Natural killer cell (primary cell): Measurements from ENCODE around the gene VWA2. TPM values are rescaled to one million over a fixed set of nuclear protein-coding genes. Genes with fewer than 3 reads are reported as not detected.

Source experiments
- ATAC-seq, 3 donors: fragments of 150-1000 bp in 2 of 3; fragments of 200-7000 bp in 1 of 3; cut with Tn5 transposase; 1 replicate in 1 of 3; 2 replicates in 2 of 3; pipeline ENCODE4 v1.10.0; 2021; ENCODE audit warnings: mild to moderate bottlenecking in 2 of 3, moderate library complexity in 2 of 3
- DNase-seq, 2 donors: peaks; one replicate each; pipeline versions ENCODE4 v3.0.0 to v3.0.0-alpha.2; 2013 to 2021; ENCODE audit warnings: mixed read lengths in 1 of 2
- H3K27ac ChIP-seq: one replicate; pipeline ENCODE4 v1.5.1; 2013; ENCODE audit warnings: mild to moderate bottlenecking, low read length
- H3K27me3 ChIP-seq: one replicate; pipeline ENCODE4 v1.6.1; 2013; ENCODE audit warnings: low read length; ENCODE audit not compliant: control insufficient read depth, insufficient read depth
- H3K36me3 ChIP-seq: one replicate; pipeline ENCODE4 v1.6.1; 2013; ENCODE audit warnings: low read length; ENCODE audit not compliant: control insufficient read depth, insufficient read depth
- H3K4me1 ChIP-seq: one replicate; pipeline ENCODE4 v1.6.1; 2013; ENCODE audit warnings: low read length; ENCODE audit not compliant: control insufficient read depth, insufficient read depth
- H3K4me3 ChIP-seq: one replicate; pipeline ENCODE4 v1.5.1; 2013; ENCODE audit warnings: low read length
- H3K9me3 ChIP-seq: one replicate; pipeline ENCODE4 v1.6.1; 2013; ENCODE audit warnings: low read length; ENCODE audit not compliant: control insufficient read depth, insufficient read depth
- H3K27ac Mint-ChIP-seq, 2 donors: one replicate each; pipeline ENCODE4 v1.8.0; 2022; ENCODE audit warnings: mild to moderate bottlenecking in 2 of 2, mixed read lengths in 2 of 2, moderate library complexity in 1 of 2
- H3K27me3 Mint-ChIP-seq, 2 donors: one replicate each; pipeline ENCODE4 v1.8.0; 2022; ENCODE audit warnings: low read depth in 2 of 2, mixed read lengths in 2 of 2
- H3K36me3 Mint-ChIP-seq: one replicate; pipeline ENCODE4 v1.8.0; 2022; ENCODE audit warnings: mixed read lengths
- H3K4me1 Mint-ChIP-seq, 2 donors: one replicate each; pipeline ENCODE4 v1.8.0; 2022; ENCODE audit warnings: mixed read lengths in 2 of 2
- H3K4me3 Mint-ChIP-seq: one replicate; pipeline ENCODE4 v1.8.0; 2022; ENCODE audit warnings: mild to moderate bottlenecking, moderate library complexity, mixed read lengths
- H3K9me3 Mint-ChIP-seq, 2 donors: one replicate each; pipeline ENCODE4 v1.8.0; 2022; ENCODE audit warnings: mixed read lengths in 2 of 2
- CTCF ChIP-seq: fragments of 200-600 bp; IDR thresholded peaks from one replicate; pipeline ENCODE4 v1.8.0; 2022; ENCODE audit warnings: antibody characterized with exemption
- WGBS: methylation state at CpG from one replicate; pipeline ENCODE4 v1.1.7; 2013; ENCODE audit warnings: missing lambda C conversion rate; ENCODE audit not compliant: insufficient coverage; 5-methylcytosine and 5-hydroxymethylcytosine counted together
- intact Hi-C: fragments of 100-400 bp; cut with micrococcal nuclease; formaldehyde crosslinking; loops from one replicate; pipeline ENCODE4 v1.14.2; 2022
- total RNA-seq, 4 donors: library from RNA; stranded (reverse); fragments of 120-200 nt in 1 of 4; gene quantifications; one replicate each; pipeline versions ENCODE4 v1.2.3 to v1.2.4, GENCODE V29; 2013 to 2022

The VWA2 gene
- total RNA-seq, 3 donors from 2014 or later (not counting 1 experiment from before 2014, with no cell fraction given) = not detected

GRCh38 chr10:114320249-114321116 is 81.4 kb downstream of the VWA2 start:
- no peaks in the 10 kb centered on the region for H3K4me1 Mint-ChIP-seq
- DNase-seq = no peak

GRCh38 chr10:114322344-114322743 is 83.3 kb downstream of the VWA2 start:
- no peak overlapping the region for H3K27ac Mint-ChIP-seq
- peaks cover 6 to 13% of the 10 kb centered on the region in 2 donors for H3K27me3 Mint-ChIP-seq
- WGBS = 88% methylated on average over 5 of the region's 5 CpGs
- DNase-seq (no peak), ATAC-seq (no peak)
- no peak overlapping the region for H3K4me3 Mint-ChIP-seq
- TF ChIP-seq CTCF = no peak
- Histone ChIP-seq H3K4me1 (no peaks in the 10 kb centered on the region), H3K9me3 (no peaks in the 10 kb centered on the region), H3K27ac (no peak overlapping the region), H3K4me3 (no peak overlapping the region), H3K36me3 (no peaks in the 10 kb centered on the region), H3K27me3 (no peaks in the 10 kb centered on the region)
- intact Hi-C loops = no loop called here
- no peaks in the 10 kb centered on the region for H3K9me3 Mint-ChIP-seq
- no peaks in the 10 kb centered on the region for H3K4me1 Mint-ChIP-seq
- H3K36me3 Mint-ChIP-seq = no peaks in the 10 kb centered on the region

More at GRCh38 chr10:114320249-114321116, 81.4 kb downstream of the VWA2 start:
- H3K4me3 Mint-ChIP-seq = no peak overlapping the region
- intact Hi-C loops = no loop called here
- H3K27ac Mint-ChIP-seq = no peak overlapping the region
- no peak for ATAC-seq
- no peak for TF ChIP-seq CTCF
- WGBS = 91% methylated on average over 22 of the region's 23 CpGs
- no peaks in the 10 kb centered on the region for H3K36me3 ChIP-seq
- H3K4me3 ChIP-seq = no peak overlapping the region
- H3K36me3 Mint-ChIP-seq = no peaks in the 10 kb centered on the region
- peaks cover 12 to 21% of the 10 kb centered on the region in 2 donors for H3K27me3 Mint-ChIP-seq
- H3K4me1 ChIP-seq = no peaks in the 10 kb centered on the region
- H3K27me3 ChIP-seq = no peaks in the 10 kb centered on the region
- no peaks in the 10 kb centered on the region for H3K9me3 Mint-ChIP-seq
- H3K9me3 ChIP-seq = no peaks in the 10 kb centered on the region
- H3K27ac ChIP-seq = no peak overlapping the region

- H3K36me3 ChIP-seq = no peaks in the 10 kb centered on the region
- no peak for TF ChIP-seq CTCF
- 85% methylated on average over 5 of the region's 5 CpGs for WGBS
Measured at GRCh38 chr10:114323023-114323422, 84.0 kb downstream of the VWA2 start.

More at GRCh38 chr10:114323023-114323422, 84.0 kb downstream of the VWA2 start:
- Mint-ChIP-seq H3K36me3 (no peaks in the 10 kb centered on the region), H3K4me1 (no peaks in the 10 kb centered on the region), H3K27me3 (peaks cover 6 to 13% of the 10 kb centered on the region in 2 donors), H3K27ac (no peak overlapping the region), H3K9me3 (no peaks in the 10 kb centered on the region), H3K4me3 (no peak overlapping the region)
- no peaks in the 10 kb centered on the region for H3K27me3 ChIP-seq
- H3K9me3 ChIP-seq = no peaks in the 10 kb centered on the region
- intact Hi-C loops = no loop called here
- DNase-seq (no peak), ATAC-seq (no peak)
- H3K4me1 ChIP-seq = no peaks in the 10 kb centered on the region
- H3K4me3 ChIP-seq = no peak overlapping the region
- H3K27ac ChIP-seq = no peak overlapping the region
